OCI-LY1 (cell line): Measurements from ENCODE around the gene AFAP1.

Experiments used
- H2AFZ ChIP-seq: fragments of 200-600 bp; sonication (generic), shearing (Covaris generic); 2 replicates; pipeline ENCODE4 v1.6.0; 2014; ENCODE audit warnings: antibody characterized with exemption, mild to moderate bottlenecking, low read length
- H3F3A ChIP-seq: fragments of 200-600 bp; sonication (generic), shearing (Covaris generic); 2 replicates; pipeline ENCODE4 v1.6.0; 2014; ENCODE audit warnings: mild to moderate bottlenecking, antibody characterized with exemption, low read length, moderate library complexity; ENCODE audit not compliant: insufficient read depth
- H3K27ac ChIP-seq: fragments of 200-600 bp; sonication (generic); 2 replicates; pipeline ENCODE4 v1.5.1; 2014; ENCODE audit warnings: low read length, mixed run types, mild to moderate bottlenecking, low read depth; ENCODE audit not compliant: poor library complexity, severe bottlenecking
- H3K27me3 ChIP-seq: fragments of 200-600 bp; sonication (generic); 2 replicates; pipeline ENCODE4 v1.6.0; 2014; ENCODE audit warnings: antibody characterized with exemption, mild to moderate bottlenecking, low read length, moderate library complexity; ENCODE audit not compliant: insufficient read depth
- H3K36me3 ChIP-seq: fragments of 200-600 bp; sonication (generic); 2 replicates; pipeline ENCODE4 v1.6.1; 2014; ENCODE audit warnings: mild to moderate bottlenecking, antibody characterized with exemption, low read length, moderate library complexity, mixed read lengths; ENCODE audit not compliant: insufficient read depth
- H3K4me1 ChIP-seq: fragments of 200-600 bp; sonication (generic); 2 replicates; pipeline ENCODE4 v1.5.1; 2014; ENCODE audit warnings: mild to moderate bottlenecking, low read length, moderate library complexity; ENCODE audit not compliant: insufficient read depth, severe bottlenecking
- H3K4me2 ChIP-seq: fragments of 200-600 bp; sonication (generic), shearing (Covaris generic); 2 replicates; pipeline ENCODE4 v1.6.1; 2014; ENCODE audit warnings: low read length
- H3K4me3 ChIP-seq: fragments of 200-600 bp; sonication (generic); 2 replicates; pipeline ENCODE4 v1.5.1; 2014; ENCODE audit warnings: low read length, low read depth, mild to moderate bottlenecking, mixed read lengths; ENCODE audit not compliant: poor library complexity, severe bottlenecking
- H3K79me2 ChIP-seq: fragments of 200-600 bp; shearing (Covaris generic); 2 replicates; pipeline ENCODE4 v1.6.1; 2016; ENCODE audit warnings: mixed run types, low read length, mixed read lengths; ENCODE audit not compliant: insufficient read depth
- H3K9ac ChIP-seq: fragments of 200-600 bp; sonication (generic), shearing (Covaris generic); 2 replicates; pipeline ENCODE4 v1.6.1; 2014; ENCODE audit warnings: mild to moderate bottlenecking, low read length, mixed read lengths
- H3K9me2 ChIP-seq: fragments of 200-600 bp; sonication (generic), shearing (Covaris generic); 2 replicates; pipeline ENCODE4 v1.6.1; 2014; ENCODE audit warnings: low read depth, mild to moderate bottlenecking, low read length, mixed read lengths
- H3K9me3 ChIP-seq: fragments of 200-600 bp; shearing (Covaris generic); 2 replicates; pipeline ENCODE4 v1.6.1; 2014; ENCODE audit warnings: low read length, mixed read lengths
- H4K20me1 ChIP-seq: fragments of 200-600 bp; sonication (generic), shearing (Covaris generic); 2 replicates; pipeline ENCODE4 v1.6.0; 2016; ENCODE audit warnings: mild to moderate bottlenecking, low read length; ENCODE audit not compliant: insufficient read depth
- CTCF ChIP-seq: fragments of 200-600 bp; sonication (generic), shearing (Covaris generic); IDR thresholded peaks from 2 replicates; pipeline ENCODE4 v1.5.1; 2017; ENCODE audit warnings: mild to moderate bottlenecking, antibody characterized with exemption, low read length, moderate library complexity, mixed read lengths
- EZH2 ChIP-seq: fragments of 200-600 bp; sonication (generic), shearing (Covaris generic); IDR thresholded peaks from 2 replicates; pipeline ENCODE4 v1.8.0; 2017; ENCODE audit warnings: borderline replicate concordance, mixed run types, mild to moderate bottlenecking, antibody characterized with exemption, low read length, moderate library complexity, mixed read lengths

Gene AFAP1

GRCh38 chr4:7898385-7898784 lies 41.3 kb downstream of the AFAP1 start:
- Histone ChIP-seq H4K20me1 (no peaks in the 10 kb centered on the region), H3K27ac (no peak overlapping the region), H3K79me2 (no peaks in the 10 kb centered on the region)

GRCh38 chr4:7897811-7898210 lies 41.9 kb downstream of the AFAP1 start:
- H3K9me3 ChIP-seq: no peaks in the 10 kb centered on the region
- no peak overlapping the region for H3K27ac ChIP-seq
- H3K36me3 ChIP-seq: no peaks in the 10 kb centered on the region
- TF ChIP-seq EZH2: no peak
- TF ChIP-seq CTCF: no peak
- no peaks in the 10 kb centered on the region for H3K9me2 ChIP-seq
- H3F3A ChIP-seq: no peaks in the 10 kb centered on the region
- H4K20me1 ChIP-seq: no peaks in the 10 kb centered on the region
- no peaks in the 10 kb centered on the region for H3K4me1 ChIP-seq
- H3K27me3 ChIP-seq: no peaks in the 10 kb centered on the region
- H2AFZ ChIP-seq: no peak overlapping the region
- H3K9ac ChIP-seq: no peak overlapping the region
- no peak overlapping the region for H3K4me3 ChIP-seq
- H3K79me2 ChIP-seq: no peaks in the 10 kb centered on the region
- H3K4me2 ChIP-seq: no peak overlapping the region

More at GRCh38 chr4:7898385-7898784, 41.3 kb downstream of the AFAP1 start:
- H3K4me2 ChIP-seq: no peak overlapping the region
- H3K4me1 ChIP-seq: no peaks in the 10 kb centered on the region
- no peak overlapping the region for H2AFZ ChIP-seq
- H3K4me3 ChIP-seq: no peak overlapping the region
- H3K9ac ChIP-seq: no peak overlapping the region
- no peaks in the 10 kb centered on the region for H3F3A ChIP-seq
- H3K27me3 ChIP-seq: no peaks in the 10 kb centered on the region
- no peaks in the 10 kb centered on the region for H3K9me2 ChIP-seq
- TF ChIP-seq CTCF (no peak), EZH2 (no peak)
- H3K9me3 ChIP-seq: no peaks in the 10 kb centered on the region
- no peaks in the 10 kb centered on the region for H3K36me3 ChIP-seq

GRCh38 chr4:7894677-7895181 lies 44.9 kb downstream of the AFAP1 start:
- H2AFZ ChIP-seq: no peak overlapping the region
- no peaks in the 10 kb centered on the region for H3K36me3 ChIP-seq
- H4K20me1 ChIP-seq: no peaks in the 10 kb centered on the region
- no peaks in the 10 kb centered on the region for H3K27me3 ChIP-seq
- TF ChIP-seq CTCF (no peak), EZH2 (no peak)
- no peak overlapping the region for H3K4me3 ChIP-seq
- H3K9me3 ChIP-seq: no peaks in the 10 kb centered on the region
- H3K9ac ChIP-seq: no peak overlapping the region
- H3K9me2 ChIP-seq: no peaks in the 10 kb centered on the region
- H3F3A ChIP-seq: no peaks in the 10 kb centered on the region
- H3K4me1 ChIP-seq: no peaks in the 10 kb centered on the region
- no peaks in the 10 kb centered on the region for H3K79me2 ChIP-seq
- no peak overlapping the region for H3K27ac ChIP-seq
- no peak overlapping the region for H3K4me2 ChIP-seq
